Stimulated activated naive CD4-positive, alpha-beta T cell (primary cell): ENCODE data around the gene STK32A.
"Not testable (repeated sequence)": the region's sequence is repeated elsewhere in the genome, so short reads cannot be mapped to it uniquely, and the experiment has no call there.

Source experiments
- DNase-seq, 6 experiments: peaks; one replicate each; lab custom pipeline; 2025; lab: John Stamatoyannopoulos, UW

The STK32A gene

GRCh38 chr5:147346006-147346561 lies 111.3 kb downstream of the STK32A start:
- no peak for DNase-seq

GRCh38 chr5:147348046-147348445 lies 113.2 kb downstream of the STK32A start:
- DNase-seq: no peak

GRCh38 chr5:147348451-147348850 lies 113.6 kb downstream of the STK32A start:
- DNase-seq: no peak

GRCh38 chr5:147349241-147349640 lies 114.4 kb downstream of the STK32A start:
- DNase-seq: no peak

- DNase-seq: no peak
Observed at GRCh38 chr5:147359101-147359500, 124.3 kb downstream of the STK32A start.

- DNase-seq: no peak
Observed at GRCh38 chr5:147359581-147359980, 124.8 kb downstream of the STK32A start.

GRCh38 chr5:147360816-147361215 lies 126.0 kb downstream of the STK32A start:
- no peak for DNase-seq

GRCh38 chr5:147361441-147362175 lies 126.8 kb downstream of the STK32A start:
- no peak for DNase-seq

- not testable (repeated sequence) for DNase-seq
Observed at GRCh38 chr5:147367381-147367780, 132.6 kb downstream of the STK32A start.

GRCh38 chr5:147369742-147370374 lies 135.0 kb downstream of the STK32A start:
- DNase-seq: no peak

- DNase-seq: no peak
Observed at GRCh38 chr5:147371290-147371689, 136.5 kb downstream of the STK32A start.

GRCh38 chr5:147372191-147372590 lies 137.4 kb downstream of the STK32A start:
- DNase-seq: no peak

- DNase-seq: no peak
Observed at GRCh38 chr5:147373328-147373727, 138.5 kb downstream of the STK32A start.

- DNase-seq: no peak
Observed at GRCh38 chr5:147375151-147375550, 140.3 kb downstream of the STK32A start.

- no peak for DNase-seq
Observed at GRCh38 chr5:147377682-147378081, 142.9 kb downstream of the STK32A start.

- no peak for DNase-seq
Observed at GRCh38 chr5:147381555-147381954, 146.7 kb downstream of the STK32A start.

GRCh38 chr5:147382776-147383175 lies 147.9 kb downstream of the STK32A start:
- no peak for DNase-seq

- DNase-seq: no peak
Observed at GRCh38 chr5:147384346-147385193, 149.7 kb downstream of the STK32A start.

- no peak for DNase-seq
Observed at GRCh38 chr5:147387109-147387508, 152.3 kb downstream of the STK32A start.

- DNase-seq: no peak
Observed at GRCh38 chr5:147388184-147389108, 153.6 kb downstream of the STK32A start.

- no peak for DNase-seq
Observed at GRCh38 chr5:147390654-147391225, 155.9 kb downstream of the STK32A start.
